Measurements from ENCODE around the gene MYMK.

DNA sequence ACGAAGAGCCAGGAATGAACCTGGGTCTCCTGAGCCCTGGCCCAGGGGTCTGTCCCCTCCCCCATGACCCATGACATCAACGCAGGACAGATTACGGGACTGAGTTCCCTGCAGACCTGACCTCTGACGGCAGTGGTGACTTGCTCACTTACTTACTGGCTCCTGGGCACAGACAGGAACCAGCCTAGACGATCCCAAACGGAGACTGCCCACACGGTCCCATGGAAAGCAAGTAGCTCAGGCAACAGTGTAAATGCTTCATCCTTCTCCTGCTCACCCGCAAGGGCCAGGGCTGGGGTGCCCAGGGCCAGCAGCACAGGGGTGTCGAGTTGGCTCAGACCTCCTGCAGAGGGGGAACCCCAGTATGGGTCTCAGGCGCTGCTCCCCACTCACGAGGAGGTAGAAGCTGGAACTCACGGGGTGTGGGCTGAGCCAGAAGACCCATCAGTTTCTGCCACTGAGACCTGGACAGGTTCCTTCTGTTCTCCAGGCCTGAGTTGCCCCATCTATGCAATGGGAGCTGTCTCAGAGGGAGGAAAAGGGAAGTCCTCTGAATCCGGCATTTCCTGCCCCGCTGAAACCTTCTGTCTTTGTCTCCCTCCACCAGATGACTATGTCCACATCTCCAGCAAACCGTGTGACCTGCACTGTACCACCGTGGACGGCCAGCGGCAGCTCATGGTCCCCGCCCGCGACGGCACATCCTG, 15.4 kb upstream of the MYMK start:
- TF ChIP-seq CTCF (IDR thresholded peaks at IDR 0.05) (no peak), POLR2A (IDR thresholded peaks at IDR 0.05) (no peak)
